Erythroblast (primary cell): Measurements from ENCODE around the gene RPS6KA3.

ENCODE experiments used
- GATA1 ChIP-seq: IDR thresholded peaks from 2 replicates; pipeline ENCODE4 v1.6.1; 2011; ENCODE audit warnings: low read depth, mild to moderate bottlenecking, control low read depth, low read length, moderate library complexity
- POLR2A ChIP-seq: IDR thresholded peaks from 2 replicates; pipeline ENCODE4 v1.6.1; 2011; ENCODE audit warnings: mild to moderate bottlenecking, low read length

- no peak for TF ChIP-seq POLR2A
- no peak for TF ChIP-seq GATA1
Measured at GRCh38 chrX:20252381-20253231, 14.1 kb downstream of the RPS6KA3 start.
